A673 (cell line): Measurements from ENCODE around the gene CMPK2.

Experiments
- CTCF ChIP-seq: fragments of 300-800, 200-600 bp; sonication (generic); conservative IDR thresholded peaks from 2 replicates; pipeline ENCODE4 v1.5.1; 2017; ENCODE audit warnings: low read depth, mild to moderate bottlenecking, antibody characterized with exemption, low read length, moderate library complexity, mixed read lengths
- EZH2 ChIP-seq: fragments of 200-600 bp; sonication (generic); IDR thresholded peaks from 2 replicates; pipeline ENCODE4 v1.6.1; 2017; ENCODE audit warnings: borderline replicate concordance, low read depth, mild to moderate bottlenecking, mixed read lengths, antibody characterized with exemption, low read length; ENCODE audit not compliant: poor library complexity, severe bottlenecking

- no peak for TF ChIP-seq EZH2
- no peak for TF ChIP-seq CTCF
Observed at GRCh38 chr2:6823111-6823510, 42.6 kb downstream of the CMPK2 start.
